Esophagus squamous epithelium (tissue), 4 donors: ENCODE measurements around the gene TESK2.

ENCODE experiments used
- CTCF ChIP-seq, 6 experiments: fragments of 450-650 bp in 4 of 6; fragments of 200-600 bp in 2 of 6; sonication (generic) in 2 of 6; IDR thresholded peaks; one replicate each; pipeline ENCODE4 v1.5.1; 2016 to 2019; ENCODE audit warnings: antibody characterized with exemption in 6 of 6, mild to moderate bottlenecking in 4 of 6, moderate library complexity in 4 of 6
- POLR2A ChIP-seq, 4 donors: fragments of 450-650 bp; IDR thresholded peaks; one replicate each; pipeline ENCODE4 v1.6.1; 2017; ENCODE audit warnings: antibody characterized with exemption in 4 of 4, mild to moderate bottlenecking in 4 of 4, moderate library complexity in 3 of 4

DNA sequence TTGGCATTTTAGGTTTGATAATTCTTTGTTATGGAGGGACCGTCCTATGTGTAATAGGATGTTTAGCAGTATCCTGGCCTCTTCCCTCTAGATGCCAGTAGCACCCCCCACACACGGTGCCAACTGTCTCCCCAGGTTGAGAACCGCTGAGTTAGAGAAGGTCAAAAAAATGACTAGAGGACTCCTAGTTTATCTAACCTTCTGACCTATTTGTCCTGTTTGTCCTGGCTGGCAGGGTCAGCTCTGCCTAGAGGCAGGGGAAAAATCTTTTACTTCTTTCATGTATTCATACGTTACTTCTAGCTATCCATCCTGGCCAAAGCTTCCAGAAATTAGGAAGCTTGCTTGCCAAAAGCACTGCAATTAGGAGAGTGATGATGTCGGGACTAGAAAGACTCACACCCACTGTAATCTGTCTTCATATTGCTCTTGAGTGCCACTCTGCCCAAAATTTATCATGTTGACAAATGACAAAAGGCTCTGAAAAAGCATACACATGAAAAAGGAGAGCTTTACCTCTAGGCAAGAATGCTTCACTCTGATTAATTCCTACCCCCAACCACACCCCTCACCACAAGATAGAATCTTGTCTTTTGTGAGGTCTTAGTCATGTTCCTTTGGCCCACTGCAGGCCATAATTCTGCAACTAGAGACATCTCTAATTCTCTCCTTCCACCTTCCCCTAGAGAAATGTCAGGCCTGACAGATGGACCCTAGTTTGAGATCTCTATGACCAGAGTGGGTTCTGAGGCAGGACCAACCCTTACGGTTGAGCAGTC is 45.2 kb upstream of the TESK2 start:
- TF ChIP-seq CTCF (IDR thresholded peaks at IDR 0.05) (no peak), POLR2A (IDR thresholded peaks at IDR 0.05) (no peak)
